HG03108 (cell line): ENCODE measurements around the gene FAM107A.

ENCODE experiments used
- ATAC-seq: cut with Tn5 transposase; IDR thresholded peaks from one replicate; pipeline ENCODE4 v1.9.1; 2021; ENCODE audit warnings: moderate library complexity; ENCODE audit not compliant: unreplicated experiment

Gene FAM107A

GRCh38 chr3:58568572-58569286 is 8.5 kb downstream of the FAM107A start:
- no peak for ATAC-seq

GRCh38 chr3:58567251-58567515 is 10.0 kb downstream of the FAM107A start:
- ATAC-seq: no peak

GRCh38 chr3:58566398-58567250 is 10.6 kb downstream of the FAM107A start:
- no peak for ATAC-seq

- ATAC-seq: no peak
These were observed 11.4 kb downstream of the FAM107A start for GRCh38 chr3:58565621-58566397.

GRCh38 chr3:58564456-58565160 is 12.6 kb downstream of the FAM107A start:
- ATAC-seq: no peak

- no peak for ATAC-seq
These were observed 13.1 kb downstream of the FAM107A start for GRCh38 chr3:58564054-58564453.

GRCh38 chr3:58563386-58564035 is 13.7 kb downstream of the FAM107A start:
- no peak for ATAC-seq

GRCh38 chr3:58562498-58562897 is 14.7 kb downstream of the FAM107A start:
- no peak for ATAC-seq

- no peak for ATAC-seq
These were observed 16.4 kb downstream of the FAM107A start for GRCh38 chr3:58560771-58561311.

- ATAC-seq: no peak
These were observed 17.6 kb downstream of the FAM107A start for GRCh38 chr3:58559586-58559985.

GRCh38 chr3:58557491-58557890 is 19.7 kb downstream of the FAM107A start:
- no peak for ATAC-seq

GRCh38 chr3:58556761-58557221 is 20.4 kb downstream of the FAM107A start:
- no peak for ATAC-seq

- no peak for ATAC-seq
These were observed 21.2 kb downstream of the FAM107A start for GRCh38 chr3:58556001-58556400.

- ATAC-seq: no peak
These were observed 22.0 kb downstream of the FAM107A start for GRCh38 chr3:58555203-58555602.

- ATAC-seq: no peak
These were observed 24.2 kb downstream of the FAM107A start for GRCh38 chr3:58553003-58553402.

- ATAC-seq: no peak
These were observed 25.5 kb downstream of the FAM107A start for GRCh38 chr3:58551636-58552180.

- ATAC-seq: no peak
These were observed 32.6 kb downstream of the FAM107A start for GRCh38 chr3:58544541-58544940.

- no peak for ATAC-seq
These were observed 36.9 kb downstream of the FAM107A start for GRCh38 chr3:58540176-58540858.

- ATAC-seq: no peak
These were observed 37.6 kb downstream of the FAM107A start for GRCh38 chr3:58539626-58540025.
